Brain microvascular endothelial cell (primary cell): ENCODE results near the gene ABCG8.

Source experiments
- DNase-seq: peaks from one replicate; pipeline ENCODE4 v3.0.0-alpha.2; 2020
- H3K27ac ChIP-seq: fragments of 250-450 bp; sonication (Bioruptor Pico); 2 replicates; pipeline ENCODE4 v1.5.1; 2020; ENCODE audit warnings: mild to moderate bottlenecking, moderate library complexity
- H3K27me3 ChIP-seq: fragments of 250-450 bp; sonication (Bioruptor Pico); replicated peaks from 2 replicates; pipeline ENCODE4 v1.5.1; 2020; ENCODE audit warnings: mild to moderate bottlenecking
- H3K36me3 ChIP-seq: fragments of 250-450 bp; sonication (Bioruptor Pico); replicated peaks from 2 replicates; pipeline ENCODE4 v1.5.1; 2020; ENCODE audit warnings: mild to moderate bottlenecking
- H3K4me3 ChIP-seq: 2 replicates; pipeline ENCODE4 v1.5.1; 2011; ENCODE audit warnings: low read depth, mild to moderate bottlenecking, control low read depth, low read length, moderate library complexity
- CTCF ChIP-seq: IDR thresholded peaks from 2 replicates; pipeline ENCODE4 v1.5.1; 2011; ENCODE audit warnings: low read depth, mild to moderate bottlenecking, moderate library complexity, low read length, control low read depth, inconsistent platforms; ENCODE audit errors: missing control alignments
- in situ Hi-C: cut with HindIII; loops from 2 replicates; pipeline ENCODE4 v1.10.0; 2017; ENCODE audit warnings: low sequenced_read_pairs, low pct_ligation_motif_present

The ABCG8 gene

DNA sequence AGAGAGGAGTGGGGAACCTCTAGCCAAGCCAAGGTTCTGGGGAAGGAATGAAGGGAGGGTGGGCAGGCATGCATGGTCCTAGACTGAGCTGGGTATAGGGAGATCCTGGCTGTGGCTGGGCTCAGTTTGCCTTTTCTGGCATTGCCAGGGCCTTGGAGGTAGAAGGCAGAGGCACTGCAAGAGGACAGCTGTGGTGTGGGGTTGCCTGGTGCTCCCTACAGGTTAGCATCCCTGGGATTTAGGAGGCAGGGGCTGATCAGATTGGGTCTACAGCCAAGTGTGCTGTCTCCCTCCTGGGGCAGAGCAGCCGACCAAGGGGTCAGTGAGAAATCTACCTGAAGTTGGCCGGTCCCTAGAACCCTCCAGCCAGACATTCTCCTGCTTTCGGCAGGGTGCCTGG is 15.9 kb downstream of the ABCG8 start:
- no peak for TF ChIP-seq CTCF

GRCh38 chr2:43855292-43855691 is 16.5 kb downstream of the ABCG8 start:
- in situ Hi-C loops = no loop called here
- TF ChIP-seq CTCF = no peak
- no peak for DNase-seq
- Histone ChIP-seq H3K36me3 (no peaks in the 10 kb centered on the region), H3K27ac (no peak overlapping the region), H3K4me3 (no peak overlapping the region), H3K27me3 (peaks cover 25% of the 10 kb centered on the region)

More for the DNA sequence above, 15.9 kb downstream of the ABCG8 start:
- Histone ChIP-seq H3K27me3 (peaks cover 25% of the 10 kb centered on the region), H3K4me3 (no peak overlapping the region), H3K27ac (no peak overlapping the region), H3K36me3 (no peaks in the 10 kb centered on the region)
- in situ Hi-C loops = no loop called here
- no peak for DNase-seq

DNA sequence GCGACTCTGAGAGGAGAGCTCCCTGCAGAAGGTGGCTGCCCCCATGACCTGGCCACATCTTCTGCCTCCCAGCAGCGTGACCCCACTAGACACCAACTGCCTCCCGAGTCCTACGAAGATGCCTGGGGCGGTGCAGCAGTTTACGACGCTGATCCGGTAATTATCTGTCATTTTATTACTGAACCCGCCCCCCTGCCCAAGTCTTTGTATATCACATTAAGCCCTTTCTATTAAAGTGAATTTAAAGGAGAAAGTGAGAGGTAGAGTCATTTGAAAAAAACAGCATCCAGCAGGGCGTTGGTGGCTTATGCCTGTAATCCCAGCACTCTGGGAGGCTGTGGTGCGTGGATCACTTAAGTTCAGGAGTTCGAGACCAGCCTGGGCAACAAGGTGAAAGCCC is 33.4 kb downstream of the ABCG8 start:
- in situ Hi-C loops = no loop called here
- Histone ChIP-seq H3K36me3 (no peaks in the 10 kb centered on the region), H3K27ac (no peak overlapping the region), H3K4me3 (no peak overlapping the region), H3K27me3 (peaks cover 17% of the 10 kb centered on the region)
- DNase-seq = no peak
- TF ChIP-seq CTCF = no peak

- no peaks in the 10 kb centered on the region for H3K36me3 ChIP-seq
- TF ChIP-seq CTCF = no peak
- no peak for DNase-seq
- H3K27ac ChIP-seq = no peak overlapping the region
- H3K27me3 ChIP-seq = peaks cover 5% of the 10 kb centered on the region
- H3K4me3 ChIP-seq = no peak overlapping the region
- in situ Hi-C loops = no loop called here
Measured at GRCh38 chr2:43874776-43875451, 36.1 kb downstream of the ABCG8 start.

GRCh38 chr2:43877782-43878464 is 39.2 kb downstream of the ABCG8 start:
- in situ Hi-C loops = no loop called here

More at GRCh38 chr2:43877782-43878464, 39.2 kb downstream of the ABCG8 start:
- no peaks in the 10 kb centered on the region for H3K36me3 ChIP-seq
- no peak overlapping the region for H3K27ac ChIP-seq
- no peak overlapping the region for H3K4me3 ChIP-seq
- TF ChIP-seq CTCF = peak; percentile 98
- DNase-seq = peak; percentile 65
- H3K27me3 ChIP-seq = no peaks in the 10 kb centered on the region
